H1 (cell line): Measurements from ENCODE around the gene NT5C1B.

Experiments used
- EP300 ChIP-seq, 2 experiments: IDR thresholded peaks; 1 replicate in 1 of 2; 2 replicates in 1 of 2; pipeline ENCODE4 v1.6.1; 2011 to 2012; ENCODE audit warnings: low read depth in 2 of 2, low read length in 2 of 2, mild to moderate bottlenecking in 2 of 2, borderline replicate concordance in 1 of 2, inconsistent platforms in 1 of 2, moderate library complexity in 1 of 2
- POLR2A ChIP-seq, 2 experiments: IDR thresholded peaks; 1 replicate in 1 of 2; 2 replicates in 1 of 2; pipeline ENCODE4 v1.6.1; 2011; ENCODE audit warnings: low read depth in 2 of 2, low read length in 2 of 2, mild to moderate bottlenecking in 2 of 2; ENCODE audit errors: control extremely low read depth in 1 of 2
- SRF ChIP-seq: IDR thresholded peaks from 2 replicates; pipeline ENCODE4 v1.6.1; 2011; ENCODE audit warnings: mild to moderate bottlenecking, low read depth, low read length, moderate library complexity
- TF ChIP-seq, protein P1 (sequence below), 3 experiments: IDR thresholded peaks; 1 replicate in 2 of 3; 2 replicates in 1 of 3; pipeline versions ENCODE4 v1.5.1 to v1.6.1; 2011; ENCODE audit warnings: low read length in 3 of 3, mild to moderate bottlenecking in 3 of 3, inconsistent platforms in 2 of 3, low read depth in 1 of 3, moderate library complexity in 1 of 3; ENCODE audit not compliant: insufficient read depth in 1 of 3; ENCODE audit errors: control extremely low read depth in 1 of 3

DNA sequence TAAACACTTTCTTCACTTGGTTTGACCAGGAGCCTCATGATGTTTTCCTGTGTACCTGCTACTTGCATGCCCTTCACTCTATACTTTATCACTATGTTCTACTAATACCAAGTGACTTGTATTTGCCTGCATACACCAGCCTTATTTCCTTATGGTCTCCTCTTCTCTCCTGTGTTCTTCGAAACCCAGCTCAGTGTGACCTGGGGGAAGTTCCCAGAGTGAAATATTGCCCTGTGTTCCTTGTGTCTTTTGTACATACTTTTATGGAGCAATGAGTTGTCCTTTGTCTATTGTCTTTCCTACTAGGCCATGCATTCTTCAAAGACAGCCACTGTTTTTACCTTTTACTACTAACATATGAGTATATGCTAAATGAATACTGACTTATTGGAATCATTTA, 567 bp downstream of the NT5C1B start:
- TF ChIP-seq, protein P1, sequence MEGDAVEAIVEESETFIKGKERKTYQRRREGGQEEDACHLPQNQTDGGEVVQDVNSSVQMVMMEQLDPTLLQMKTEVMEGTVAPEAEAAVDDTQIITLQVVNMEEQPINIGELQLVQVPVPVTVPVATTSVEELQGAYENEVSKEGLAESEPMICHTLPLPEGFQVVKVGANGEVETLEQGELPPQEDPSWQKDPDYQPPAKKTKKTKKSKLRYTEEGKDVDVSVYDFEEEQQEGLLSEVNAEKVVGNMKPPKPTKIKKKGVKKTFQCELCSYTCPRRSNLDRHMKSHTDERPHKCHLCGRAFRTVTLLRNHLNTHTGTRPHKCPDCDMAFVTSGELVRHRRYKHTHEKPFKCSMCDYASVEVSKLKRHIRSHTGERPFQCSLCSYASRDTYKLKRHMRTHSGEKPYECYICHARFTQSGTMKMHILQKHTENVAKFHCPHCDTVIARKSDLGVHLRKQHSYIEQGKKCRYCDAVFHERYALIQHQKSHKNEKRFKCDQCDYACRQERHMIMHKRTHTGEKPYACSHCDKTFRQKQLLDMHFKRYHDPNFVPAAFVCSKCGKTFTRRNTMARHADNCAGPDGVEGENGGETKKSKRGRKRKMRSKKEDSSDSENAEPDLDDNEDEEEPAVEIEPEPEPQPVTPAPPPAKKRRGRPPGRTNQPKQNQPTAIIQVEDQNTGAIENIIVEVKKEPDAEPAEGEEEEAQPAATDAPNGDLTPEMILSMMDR (IDR thresholded peaks at IDR 0.05; ENCODE audit: control extremely low read depth in 1 of 3, insufficient read depth in 1 of 3, low read depth in 1 of 3, low read length in 3 of 3): no peak
- TF ChIP-seq POLR2A (IDR thresholded peaks at IDR 0.05; ENCODE audit: control extremely low read depth in 1 of 2, low read depth in 2 of 2, low read length in 2 of 2) (no peak), SRF (no peak), EP300 (IDR thresholded peaks at IDR 0.05; ENCODE audit: borderline replicate concordance in 1 of 2, low read depth in 2 of 2, low read length in 2 of 2) (no peak)
